PFSK-1 (cell line): Measurements from ENCODE around the gene NCAM1.

Source experiments
- POLR2AphosphoS5 ChIP-seq: IDR thresholded peaks from 2 replicates; pipeline ENCODE4 v1.6.1; 2012; ENCODE audit warnings: low read depth, mild to moderate bottlenecking, control low read depth, low read length, moderate library complexity
- REST ChIP-seq, 2 experiments: IDR thresholded peaks; 2 replicates each; pipeline versions ENCODE4 v1.6.1 to v1.8.0; 2011 to 2012; ENCODE audit warnings: low read depth in 2 of 2, low read length in 2 of 2, control low read depth in 1 of 2, inconsistent platforms in 1 of 2, mild to moderate bottlenecking in 1 of 2, moderate library complexity in 1 of 2; ENCODE audit not compliant: insufficient read depth in 1 of 2
- TAF1 ChIP-seq: IDR thresholded peaks from 2 replicates; pipeline ENCODE4 v1.6.1; 2012; ENCODE audit warnings: low read length, control low read depth, borderline replicate concordance; ENCODE audit not compliant: insufficient read depth

GRCh38 chr11:113278925-113279324 lies 317.7 kb downstream of the NCAM1 start:
- TF ChIP-seq TAF1 (no peak), POLR2AphosphoS5 (no peak), REST (IDR thresholded peaks at IDR 0.05; ENCODE audit: insufficient read depth in 1 of 2, low read depth in 2 of 2, low read length in 2 of 2) (no peak)
